Gastroesophageal sphincter (tissue), 4 donors: ENCODE data around the gene UBR1. TPM values are rescaled to one million over a fixed set of nuclear protein-coding genes. Genes with fewer than 3 reads are reported as not detected.

Source experiments
- ATAC-seq: fragments of 150-250 bp; one replicate; pipeline ENCODE4 v1.9.1; 2016; ENCODE audit warnings: mild to moderate bottlenecking, moderate library complexity
- H3K27ac ChIP-seq, 4 donors: fragments of 200-600 bp; sonication (generic) in 3 of 4; 1 replicate in 3 of 4; 2 replicates in 1 of 4; pipeline ENCODE4 v1.5.1; 2016 to 2019
- H3K27me3 ChIP-seq: fragments of 200-600 bp; sonication (generic); one replicate; pipeline ENCODE4 v1.5.1; 2019
- H3K36me3 ChIP-seq, 2 donors: fragments of 200-600 bp; sonication (generic); one replicate each; pipeline ENCODE4 v1.5.1; 2019; ENCODE audit warnings: control low read depth in 1 of 2
- H3K4me1 ChIP-seq, 3 donors: fragments of 200-600 bp; sonication (generic); 1 replicate in 2 of 3; 2 replicates in 1 of 3; pipeline ENCODE4 v1.5.1; 2016 to 2019; ENCODE audit warnings: control low read depth in 2 of 3
- H3K4me3 ChIP-seq, 2 donors: fragments of 200-600 bp; sonication (generic); one replicate each; pipeline ENCODE4 v1.5.1; 2019; ENCODE audit warnings: mild to moderate bottlenecking in 1 of 2, moderate library complexity in 1 of 2
- H3K9me3 ChIP-seq, 3 donors: fragments of 200-600 bp; sonication (generic); one replicate each; pipeline ENCODE4 v1.5.1; 2017 to 2019; ENCODE audit warnings: control low read depth in 2 of 3
- EP300 ChIP-seq: sonication (generic); formaldehyde crosslinking; IDR thresholded peaks from one replicate; pipeline ENCODE4 v1.6.1; 2017; ENCODE audit warnings: antibody characterized with exemption, mild to moderate bottlenecking
- POLR2A ChIP-seq, 2 donors: fragments of 450-650 bp; IDR thresholded peaks; one replicate each; pipeline ENCODE4 v1.6.1; 2017; ENCODE audit warnings: antibody characterized with exemption in 2 of 2, mild to moderate bottlenecking in 2 of 2, moderate library complexity in 1 of 2
- POLR2AphosphoS5 ChIP-seq: sonication (generic); formaldehyde crosslinking; IDR thresholded peaks from one replicate; pipeline ENCODE4 v1.6.1; 2017; ENCODE audit warnings: antibody characterized with exemption
- WGBS, 2 donors: methylation state at CpG; one replicate each; pipeline ENCODE4 v1.1.5; 2018; ENCODE audit warnings: low coverage in 1 of 2; 5-methylcytosine and 5-hydroxymethylcytosine counted together
- total RNA-seq, 4 donors: library from RNA; depleted of rRNA; stranded (reverse); fragments of >200 nt; gene quantifications; one replicate each; pipeline ENCODE4 v1.1.0, GENCODE V29; 2016
- TF ChIP-seq, protein P1 (sequence below), 4 experiments: fragments of 200-600 bp in 2 of 4; fragments of 450-650 bp in 2 of 4; sonication (generic) in 1 of 4; IDR thresholded peaks; one replicate each; pipeline ENCODE4 v1.5.1; 2017 to 2019; ENCODE audit warnings: antibody characterized with exemption in 4 of 4, mild to moderate bottlenecking in 2 of 4, moderate library complexity in 2 of 4

The UBR1 gene
- total RNA-seq, 4 donors from 2014 or later, result 24.0 to 46.1 (median 31.5) TPM

DNA sequence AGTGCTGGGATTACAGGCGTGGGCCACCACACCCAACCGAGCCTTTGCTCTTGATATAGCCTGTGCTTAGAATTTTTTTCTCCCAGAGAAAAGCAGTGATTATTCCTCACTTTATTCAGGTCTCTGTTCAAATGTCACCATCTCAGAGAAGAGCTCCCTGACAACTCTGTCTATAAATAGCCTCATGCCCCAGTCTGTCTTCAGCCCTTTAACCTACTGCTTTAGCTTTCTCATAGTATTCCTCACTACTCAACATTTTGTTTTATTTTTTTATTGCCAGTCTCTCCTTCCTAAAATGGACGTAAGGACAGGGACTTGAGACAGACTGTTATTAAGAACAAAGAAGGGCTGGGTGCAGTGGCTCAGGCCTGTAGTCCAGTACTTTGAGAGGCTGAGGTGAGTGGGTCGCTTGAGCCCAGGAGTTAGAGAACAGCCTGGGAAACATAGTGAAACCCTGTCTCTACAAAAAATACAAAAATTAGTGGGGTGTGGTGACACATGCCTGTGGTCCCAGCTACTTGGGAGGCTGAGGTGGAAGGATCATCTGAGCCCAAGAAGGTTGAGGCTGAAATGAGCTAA lies 106.5 kb downstream of the UBR1 start:
- ATAC-seq, result no peak
- no peaks in the 10 kb centered on the region for H3K9me3 ChIP-seq
- peaks cover 0 to 7% (median 0%) of the 10 kb centered on the region in 3 donors for H3K4me1 ChIP-seq
- H3K36me3 ChIP-seq, result peaks cover 0 to 64% of the 10 kb centered on the region in 2 donors
- H3K27me3 ChIP-seq, result no peaks in the 10 kb centered on the region
- peak overlapping the region in 2 of 4 donors; percentile 29 to 39 for H3K27ac ChIP-seq
- WGBS, 2 donors, result 33 to 63% methylated on average over 1 to 2 of the region's 4 CpGs
- TF ChIP-seq POLR2A (IDR thresholded peaks at IDR 0.05), result no peak
- TF ChIP-seq, protein P1, sequence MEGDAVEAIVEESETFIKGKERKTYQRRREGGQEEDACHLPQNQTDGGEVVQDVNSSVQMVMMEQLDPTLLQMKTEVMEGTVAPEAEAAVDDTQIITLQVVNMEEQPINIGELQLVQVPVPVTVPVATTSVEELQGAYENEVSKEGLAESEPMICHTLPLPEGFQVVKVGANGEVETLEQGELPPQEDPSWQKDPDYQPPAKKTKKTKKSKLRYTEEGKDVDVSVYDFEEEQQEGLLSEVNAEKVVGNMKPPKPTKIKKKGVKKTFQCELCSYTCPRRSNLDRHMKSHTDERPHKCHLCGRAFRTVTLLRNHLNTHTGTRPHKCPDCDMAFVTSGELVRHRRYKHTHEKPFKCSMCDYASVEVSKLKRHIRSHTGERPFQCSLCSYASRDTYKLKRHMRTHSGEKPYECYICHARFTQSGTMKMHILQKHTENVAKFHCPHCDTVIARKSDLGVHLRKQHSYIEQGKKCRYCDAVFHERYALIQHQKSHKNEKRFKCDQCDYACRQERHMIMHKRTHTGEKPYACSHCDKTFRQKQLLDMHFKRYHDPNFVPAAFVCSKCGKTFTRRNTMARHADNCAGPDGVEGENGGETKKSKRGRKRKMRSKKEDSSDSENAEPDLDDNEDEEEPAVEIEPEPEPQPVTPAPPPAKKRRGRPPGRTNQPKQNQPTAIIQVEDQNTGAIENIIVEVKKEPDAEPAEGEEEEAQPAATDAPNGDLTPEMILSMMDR (IDR thresholded peaks at IDR 0.05), result no peak
- TF ChIP-seq EP300, result no peak
- no peak for TF ChIP-seq POLR2AphosphoS5
- H3K4me3 ChIP-seq, result no peak overlapping the region

DNA sequence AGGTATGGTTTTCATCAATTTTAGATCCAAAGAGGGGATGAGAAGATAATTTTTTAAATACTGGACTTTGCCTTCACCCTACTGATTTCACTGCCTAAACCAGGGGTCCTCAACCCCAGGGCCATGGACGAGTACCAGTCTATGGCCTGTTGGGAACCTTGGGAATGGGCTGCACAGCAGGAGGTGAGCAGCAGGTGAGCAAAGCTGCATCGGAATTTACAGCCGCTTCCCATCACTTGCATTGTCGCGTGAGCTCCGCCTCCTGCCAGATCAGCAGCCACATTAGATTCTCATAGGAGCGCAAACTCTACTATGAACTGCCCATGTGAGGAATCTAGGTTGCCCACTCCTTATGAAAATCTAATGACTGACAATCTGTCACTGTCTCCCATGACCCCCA lies 109.0 kb downstream of the UBR1 start:
- no peak for ATAC-seq
- WGBS, 2 donors, result 94 to 100% methylated on average over 7 of the region's 7 CpGs
- Histone ChIP-seq H3K9me3 (no peaks in the 10 kb centered on the region), H3K4me1 (peaks cover 0 to 16% (median 0%) of the 10 kb centered on the region in 3 donors), H3K27ac (no peak overlapping the region), H3K27me3 (no peaks in the 10 kb centered on the region), H3K36me3 (peaks cover 0 to 43% of the 10 kb centered on the region in 2 donors), H3K4me3 (no peak overlapping the region)
- TF ChIP-seq POLR2A (IDR thresholded peaks at IDR 0.05) (no peak), EP300 (no peak), POLR2AphosphoS5 (no peak)
- TF ChIP-seq, protein P1 (IDR thresholded peaks at IDR 0.05), result no peak

DNA sequence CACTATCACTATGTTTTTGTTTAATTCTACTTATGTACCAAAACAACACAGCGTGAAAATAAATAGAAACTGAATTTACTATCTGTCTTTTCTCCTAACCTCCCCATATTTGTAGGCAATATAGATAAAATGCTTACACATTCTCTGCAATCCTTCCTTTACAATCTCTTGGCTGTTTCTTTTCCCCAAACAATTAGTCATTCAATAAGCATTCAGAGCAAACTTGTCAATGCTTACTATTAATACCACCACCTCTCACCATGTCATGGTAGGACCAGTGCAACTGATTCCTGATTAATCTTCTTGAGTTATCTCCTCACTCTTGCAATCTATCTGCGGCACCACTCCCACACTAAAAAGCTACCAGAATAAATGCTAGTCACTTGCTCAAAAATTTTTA lies 111.3 kb downstream of the UBR1 start:
- no peaks in the 10 kb centered on the region for H3K27me3 ChIP-seq
- 93 to 100% methylated on average over 2 of the region's 2 CpGs for WGBS, 2 donors
- no peak for TF ChIP-seq POLR2AphosphoS5
- no peak for TF ChIP-seq EP300
- no peak for TF ChIP-seq POLR2A (IDR thresholded peaks at IDR 0.05)
- TF ChIP-seq, protein P1 (IDR thresholded peaks at IDR 0.05), result no peak
- peaks cover 0 to 46% of the 10 kb centered on the region in 2 donors for H3K36me3 ChIP-seq
- no peaks in the 10 kb centered on the region for H3K9me3 ChIP-seq
- H3K4me1 ChIP-seq, result peaks cover 0 to 16% (median 0%) of the 10 kb centered on the region in 3 donors
- ATAC-seq, result no peak
- H3K4me3 ChIP-seq, result no peak overlapping the region
- no peak overlapping the region for H3K27ac ChIP-seq

DNA sequence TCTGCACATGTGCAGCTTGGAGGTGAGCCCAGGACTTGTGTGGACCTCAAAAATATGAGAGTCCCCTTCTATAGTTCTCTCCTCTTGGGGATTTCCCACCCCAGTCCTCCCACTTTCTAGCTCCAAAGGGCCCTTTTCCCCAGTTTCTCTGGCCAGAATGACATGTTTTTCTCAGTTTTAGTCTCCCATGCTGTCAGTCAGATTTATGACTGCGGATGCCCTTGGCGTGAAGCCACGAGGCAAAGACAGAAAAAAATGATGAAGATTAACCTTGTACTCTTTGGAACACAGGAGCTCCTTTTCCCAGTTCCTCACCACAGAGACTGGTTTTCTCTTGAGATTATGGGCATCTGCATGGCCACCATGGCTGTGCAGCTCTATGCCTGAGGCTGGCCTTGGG lies 113.2 kb downstream of the UBR1 start:
- no peaks in the 10 kb centered on the region for H3K9me3 ChIP-seq
- no peak overlapping the region for H3K27ac ChIP-seq
- TF ChIP-seq POLR2A (IDR thresholded peaks at IDR 0.05) (no peak), POLR2AphosphoS5 (no peak), EP300 (no peak)
- TF ChIP-seq, protein P1 (IDR thresholded peaks at IDR 0.05), result no peak
- H3K4me1 ChIP-seq, result peaks cover 0 to 9% (median 0%) of the 10 kb centered on the region in 3 donors
- ATAC-seq, result no peak
- no peaks in the 10 kb centered on the region for H3K27me3 ChIP-seq
- H3K36me3 ChIP-seq, result peaks cover 0 to 59% of the 10 kb centered on the region in 2 donors
- 30% methylated on average over 3 of the region's 3 CpGs; no CpG with 5 or more reads in 1 of the 2 donors for WGBS, 2 donors
- no peak overlapping the region for H3K4me3 ChIP-seq

DNA sequence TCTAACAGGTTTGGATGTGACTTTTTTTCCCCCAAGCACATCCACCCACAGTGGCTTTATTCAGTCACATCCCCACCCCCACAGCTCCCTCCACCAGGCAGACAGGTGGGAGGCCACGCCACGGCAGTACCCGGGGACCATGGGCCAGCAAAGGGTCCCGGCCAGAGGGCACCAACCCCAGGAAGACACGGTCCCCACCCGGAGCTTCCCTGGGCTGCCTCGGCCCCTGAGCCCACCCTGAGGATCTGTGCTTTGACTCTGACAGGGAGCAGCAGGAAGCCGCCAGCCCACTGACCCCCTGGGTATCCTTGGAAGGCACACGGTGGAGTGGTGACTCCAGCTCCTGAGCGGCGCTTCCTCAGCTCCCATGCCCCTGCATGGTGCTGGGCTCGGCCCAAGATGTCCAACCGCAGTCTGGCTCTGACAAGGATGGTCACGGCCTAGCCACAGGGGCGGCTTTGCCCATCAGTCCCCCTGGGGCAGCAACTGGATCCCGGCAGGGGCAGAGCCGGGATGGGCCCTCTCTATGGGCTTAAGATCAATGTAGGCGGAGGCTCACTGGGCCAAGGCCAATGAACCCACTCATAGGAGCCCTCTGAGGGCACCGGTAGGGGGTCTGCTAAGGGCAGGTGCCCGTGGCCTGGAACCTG lies 119.0 kb downstream of the UBR1 start:
- Histone ChIP-seq H3K36me3 (peaks cover 7 to 90% of the 10 kb centered on the region in 2 donors), H3K4me3 (no peak overlapping the region), H3K27ac (no peak overlapping the region), H3K4me1 (no peaks in the 10 kb centered on the region), H3K27me3 (no peaks in the 10 kb centered on the region), H3K9me3 (no peaks in the 10 kb centered on the region)
- 100% methylated on average over 2 of the region's 20 CpGs; no CpG with 5 or more reads in 1 of the 2 donors for WGBS, 2 donors
- no peak for ATAC-seq
- TF ChIP-seq POLR2AphosphoS5, result no peak
- TF ChIP-seq EP300, result no peak
- TF ChIP-seq POLR2A (IDR thresholded peaks at IDR 0.05), result no peak
- TF ChIP-seq, protein P1 (IDR thresholded peaks at IDR 0.05), result no peak
